GM12874 (cell line): Measurements from ENCODE around the gene CDH13.

Experiments
- CTCF ChIP-seq: IDR thresholded peaks from 2 replicates; pipeline ENCODE4 v1.5.1; 2011; ENCODE audit warnings: low read depth, mild to moderate bottlenecking, control low read depth, low read length, moderate library complexity; ENCODE audit not compliant: insufficient read depth

Gene CDH13

GRCh38 chr16:83681381-83681956, 1054.7 kb downstream of the CDH13 start:
- TF ChIP-seq CTCF: no peak

- TF ChIP-seq CTCF: no peak
These were observed 1055.5 kb downstream of the CDH13 start for GRCh38 chr16:83682116-83682867.

GRCh38 chr16:83682868-83683235, 1056.1 kb downstream of the CDH13 start:
- no peak for TF ChIP-seq CTCF

- TF ChIP-seq CTCF: no peak
These were observed 1058.9 kb downstream of the CDH13 start for GRCh38 chr16:83685615-83686165.

- no peak for TF ChIP-seq CTCF
These were observed 1060.0 kb downstream of the CDH13 start for GRCh38 chr16:83686726-83687125.

- no peak for TF ChIP-seq CTCF
These were observed 1062.6 kb downstream of the CDH13 start for GRCh38 chr16:83689385-83689831.

- no peak for TF ChIP-seq CTCF
These were observed 1065.5 kb downstream of the CDH13 start for GRCh38 chr16:83692224-83692623.
